ENCODE results near the gene PHLDB3.

GRCh38 chr19:43483281-43483680 is 21.3 kb downstream of the PHLDB3 start:
- TF ChIP-seq POLR2A (IDR thresholded peaks at IDR 0.05) (no peak), EP300 (IDR thresholded peaks at IDR 0.05; ENCODE audit: low read depth) (no peak), CTCF (IDR thresholded peaks at IDR 0.05) (no peak)
